Keratinocyte (primary cell): ENCODE data around the gene CLBA1.
"Not testable (repeated sequence)": the region's sequence is repeated elsewhere in the genome, so short reads cannot be mapped to it uniquely, and the experiment has no call there.

Source experiments
- CTCF ChIP-seq, 3 experiments: IDR thresholded peaks in 1 of 3; conservative IDR thresholded peaks in 1 of 3; optimal IDR thresholded peaks in 1 of 3; 2 replicates in 2 of 3; 3 replicates in 1 of 3; pipeline versions ENCODE3 to v1.5.1; 2011; ENCODE audit warnings: low read length in 3 of 3, mild to moderate bottlenecking in 3 of 3, moderate library complexity in 2 of 3, control low read depth in 1 of 3, inconsistent platforms in 1 of 3; ENCODE audit not compliant: insufficient read depth in 2 of 3; ENCODE audit errors: extremely low read depth in 1 of 3
- EZH2 ChIP-seq: IDR thresholded peaks from one replicate; pipeline ENCODE4 v1.6.1; 2012; ENCODE audit warnings: inconsistent platforms, mild to moderate bottlenecking, low read length, moderate library complexity

DNA sequence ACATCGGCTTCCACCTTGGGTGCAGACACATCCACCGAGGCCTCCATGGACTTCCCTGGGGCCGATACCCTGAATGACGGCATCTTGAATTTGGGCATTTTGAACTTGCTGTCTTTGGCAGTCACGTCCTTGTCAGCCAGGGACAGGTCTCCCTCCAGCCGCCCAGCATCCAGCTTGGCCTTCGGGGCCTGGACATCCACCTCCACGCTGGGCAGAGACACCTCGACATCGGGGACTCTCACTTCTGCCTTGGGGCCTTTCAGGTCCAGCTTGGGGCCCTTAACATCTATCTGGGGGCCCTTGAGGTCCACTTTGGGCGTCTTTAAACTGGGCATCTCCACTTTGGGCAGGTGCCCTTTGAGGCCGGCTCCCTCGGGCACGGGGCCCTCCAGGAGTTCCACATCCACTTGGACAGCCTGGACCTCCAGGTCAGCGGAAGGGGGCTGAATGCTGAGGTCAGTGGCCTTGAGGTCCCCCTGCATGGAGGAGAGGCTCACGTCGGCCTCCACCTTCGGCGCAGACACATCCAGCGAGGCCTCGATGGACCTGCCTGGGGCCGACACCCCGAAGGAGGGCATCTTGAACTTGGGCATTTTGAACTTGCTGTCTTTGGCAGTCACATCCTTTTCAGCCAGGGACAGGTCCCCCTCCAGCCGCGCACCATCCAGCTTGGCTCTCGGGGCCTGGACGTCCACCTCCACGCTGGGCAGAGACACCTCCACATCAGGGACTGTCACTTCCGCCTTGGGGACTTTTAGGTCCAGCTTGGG is 41.0 kb upstream of the CLBA1 start:
- not testable (repeated sequence) for TF ChIP-seq CTCF (optimal IDR thresholded peaks at IDR 0.05 in 1 of 3, IDR thresholded peaks at IDR 0.05 in 1 of 3, conservative IDR thresholded peaks at IDR 0.05 in 1 of 3; ENCODE audit: extremely low read depth in 1 of 3, insufficient read depth in 2 of 3, low read length in 3 of 3); EZH2
